ENCODE data around the gene FXYD6. TPM values are rescaled to one million over a fixed set of nuclear protein-coding genes. Genes with fewer than 3 reads are reported as not detected.

The FXYD6 gene
- total RNA-seq, 1 experiment from 2014 or later = not detected

DNA sequence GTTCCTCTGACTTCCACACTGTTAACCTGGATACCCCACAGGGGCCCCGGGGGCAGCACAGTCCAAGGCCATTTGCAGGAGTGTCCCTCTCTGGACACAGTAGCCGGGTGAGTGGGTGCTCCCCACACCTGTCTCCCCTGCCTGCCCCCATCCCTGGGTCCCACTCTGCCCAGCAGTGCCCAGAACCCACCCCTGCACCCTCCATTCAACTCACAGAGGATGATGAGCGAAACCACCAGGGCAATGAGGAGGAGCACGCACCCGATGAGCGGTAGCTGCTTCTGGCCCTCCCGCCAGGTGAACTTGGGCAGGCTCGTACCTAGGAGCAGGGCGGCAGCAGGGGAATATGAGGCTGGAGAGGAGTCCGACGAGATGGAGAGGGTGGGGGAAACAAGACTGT, 40.5 kb upstream of the FXYD6 start:
- Histone ChIP-seq H3K4me2 (ENCODE audit: low read length) (no peak overlapping the region), H3K4me1 (ENCODE audit: insufficient read depth, low read length) (no peaks in the 10 kb centered on the region), H2AFZ (ENCODE audit: low read length) (no peak overlapping the region), H3K27ac (ENCODE audit: low read length) (no peak overlapping the region), H3F3A (ENCODE audit: low read length, unreplicated experiment) (no peaks in the 10 kb centered on the region), H4K20me1 (ENCODE audit: low read length) (no peaks in the 10 kb centered on the region), H3K9me2 (replicated peaks; ENCODE audit: low read length) (no peaks in the 10 kb centered on the region), H3K27me3 (ENCODE audit: low read length) (peaks cover 75% of the 10 kb centered on the region), H3K36me3 (ENCODE audit: low read depth, low read length) (no peaks in the 10 kb centered on the region), H3K9ac (ENCODE audit: low read length) (no peak overlapping the region), H3K4me3 (ENCODE audit: low read length) (no peak overlapping the region), H3K9me3 (ENCODE audit: low read length) (no peaks in the 10 kb centered on the region), H3K79me2 (ENCODE audit: low read length) (no peaks in the 10 kb centered on the region)
- ChIA-PET POLR2A (ENCODE audit: unreplicated experiment) (interaction anchor here (0.5 kb wide), 1 partner anchor 71 kb away, joined by 3 read pairs; no protein-coding TSS in a partner anchor), CTCF (no interaction called here)
- TF ChIP-seq CTCF (conservative IDR thresholded peaks at IDR 0.05; ENCODE audit: low read depth, low read length) = no peak
- no peak for TF ChIP-seq EZH2phosphoT487 (IDR thresholded peaks at IDR 0.05; ENCODE audit: borderline replicate concordance, low read length)
- TF ChIP-seq EZH2 (IDR thresholded peaks at IDR 0.05; ENCODE audit: low read length, unreplicated experiment) = no peak
- no peak for ATAC-seq
- DNase-seq = no peak
- intact Hi-C loops (cut with micrococcal nuclease) = no loop called here
- BruUV-seq (replicated peaks) = no TSS peak

DNA sequence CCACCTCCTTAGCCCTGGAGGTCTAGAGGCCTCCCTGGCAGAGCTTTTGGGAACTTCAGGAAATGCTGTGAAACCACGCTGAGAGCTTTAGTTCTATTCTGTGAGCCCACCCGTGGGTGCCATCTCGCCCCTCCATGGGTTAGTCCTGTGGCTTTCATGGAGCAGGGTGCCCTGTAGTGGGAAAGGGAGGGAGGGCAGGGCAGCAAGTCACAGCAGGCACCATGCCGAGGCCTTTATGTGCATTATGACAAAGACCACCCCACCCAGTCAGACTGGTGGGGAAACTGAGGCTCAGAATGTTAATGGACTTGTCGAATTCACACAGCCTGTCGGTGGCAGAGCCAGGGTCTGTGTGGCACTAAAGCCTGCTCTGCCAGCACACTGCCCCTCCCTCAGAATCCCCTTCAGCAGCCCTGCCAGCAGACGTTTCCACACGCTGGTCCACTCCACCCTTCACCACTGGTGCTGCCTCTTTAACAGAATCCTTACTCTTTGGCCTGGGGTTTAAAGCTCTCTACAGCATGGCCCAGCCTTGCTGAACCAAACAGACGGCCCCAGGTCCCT, 39.3 kb upstream of the FXYD6 start:
- ChIA-PET POLR2A (ENCODE audit: unreplicated experiment) (no interaction called here), CTCF (no interaction called here)
- intact Hi-C loops (cut with micrococcal nuclease) = no loop called here
- TF ChIP-seq EZH2 (IDR thresholded peaks at IDR 0.05; ENCODE audit: low read length, unreplicated experiment) = no peak
- TF ChIP-seq CTCF (conservative IDR thresholded peaks at IDR 0.05; ENCODE audit: low read depth, low read length) = no peak
- no peak for TF ChIP-seq EZH2phosphoT487 (IDR thresholded peaks at IDR 0.05; ENCODE audit: borderline replicate concordance, low read length)
- ATAC-seq (no peak), DNase-seq (no peak)
- Histone ChIP-seq H3K27me3 (ENCODE audit: low read length) (peaks cover 68% of the 10 kb centered on the region), H3K9ac (ENCODE audit: low read length) (no peak overlapping the region), H3K9me3 (ENCODE audit: low read length) (no peaks in the 10 kb centered on the region), H3F3A (ENCODE audit: low read length, unreplicated experiment) (no peaks in the 10 kb centered on the region), H3K27ac (ENCODE audit: low read length) (no peak overlapping the region), H3K9me2 (replicated peaks; ENCODE audit: low read length) (no peaks in the 10 kb centered on the region), H3K36me3 (ENCODE audit: low read depth, low read length) (no peaks in the 10 kb centered on the region), H3K4me3 (ENCODE audit: low read length) (no peak overlapping the region), H3K79me2 (ENCODE audit: low read length) (no peaks in the 10 kb centered on the region), H3K4me2 (ENCODE audit: low read length) (no peak overlapping the region), H4K20me1 (ENCODE audit: low read length) (no peaks in the 10 kb centered on the region), H2AFZ (ENCODE audit: low read length) (no peak overlapping the region), H3K4me1 (ENCODE audit: insufficient read depth, low read length) (no peaks in the 10 kb centered on the region)
- BruUV-seq (replicated peaks) = no TSS peak

- Histone ChIP-seq H3K36me3 (ENCODE audit: low read depth, low read length) (no peaks in the 10 kb centered on the region), H3K4me3 (ENCODE audit: low read length) (no peak overlapping the region), H3K4me2 (ENCODE audit: low read length) (no peak overlapping the region), H3K4me1 (ENCODE audit: insufficient read depth, low read length) (no peaks in the 10 kb centered on the region), H3K27me3 (ENCODE audit: low read length) (peaks cover 67% of the 10 kb centered on the region), H3K79me2 (ENCODE audit: low read length) (no peaks in the 10 kb centered on the region), H4K20me1 (ENCODE audit: low read length) (no peaks in the 10 kb centered on the region), H3K9me2 (replicated peaks; ENCODE audit: low read length) (no peaks in the 10 kb centered on the region), H2AFZ (ENCODE audit: low read length) (no peak overlapping the region), H3K9me3 (ENCODE audit: low read length) (no peaks in the 10 kb centered on the region), H3K27ac (ENCODE audit: low read length) (no peak overlapping the region), H3K9ac (ENCODE audit: low read length) (no peak overlapping the region), H3F3A (ENCODE audit: low read length, unreplicated experiment) (no peaks in the 10 kb centered on the region)
- ATAC-seq (no peak), DNase-seq (no peak)
- TF ChIP-seq CTCF (conservative IDR thresholded peaks at IDR 0.05; ENCODE audit: low read depth, low read length) = no peak
- TF ChIP-seq EZH2phosphoT487 (IDR thresholded peaks at IDR 0.05; ENCODE audit: borderline replicate concordance, low read length) = no peak
- no peak for TF ChIP-seq EZH2 (IDR thresholded peaks at IDR 0.05; ENCODE audit: low read length, unreplicated experiment)
- ChIA-PET POLR2A (ENCODE audit: unreplicated experiment) (no interaction called here), CTCF (no interaction called here)
- no TSS peak for BruUV-seq (replicated peaks)
- intact Hi-C loops (cut with micrococcal nuclease) = no loop called here
These were observed 38.6 kb upstream of the FXYD6 start for GRCh38 chr11:117914991-117915618.
